GM18873 (cell line): Measurements from ENCODE around the gene TFDP1.

Experiments used
- ATAC-seq: cut with Tn5 transposase; IDR thresholded peaks from one replicate; pipeline ENCODE4 v1.9.1; 2021; ENCODE audit warnings: mild to moderate bottlenecking, moderate library complexity, moderate number of reproducible peaks; ENCODE audit not compliant: unreplicated experiment, low FRiP score

The TFDP1 gene

DNA sequence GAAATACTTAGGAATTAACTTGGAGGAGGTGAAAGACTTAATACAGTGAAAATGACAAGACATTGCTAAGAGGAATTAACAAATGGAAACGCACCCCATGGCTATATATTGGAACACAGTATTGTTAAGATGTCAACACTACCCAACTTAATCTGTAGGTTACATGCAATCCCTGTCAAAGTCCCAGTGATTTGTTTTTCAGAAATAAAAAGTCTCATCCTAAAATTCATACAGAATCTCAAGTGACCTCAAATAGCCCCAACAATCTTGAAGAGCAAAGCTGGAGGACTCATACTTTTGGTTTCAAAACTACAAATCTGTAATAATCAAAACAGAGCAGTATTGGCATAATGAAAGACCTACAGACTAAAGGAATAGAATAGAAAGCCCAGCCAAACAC, 60.2 kb downstream of the TFDP1 start:
- ATAC-seq = no peak

- ATAC-seq = no peak
Observed at GRCh38 chr13:113645329-113645728, 60.8 kb downstream of the TFDP1 start.

GRCh38 chr13:113646376-113646775, 61.8 kb downstream of the TFDP1 start:
- ATAC-seq = no peak

DNA sequence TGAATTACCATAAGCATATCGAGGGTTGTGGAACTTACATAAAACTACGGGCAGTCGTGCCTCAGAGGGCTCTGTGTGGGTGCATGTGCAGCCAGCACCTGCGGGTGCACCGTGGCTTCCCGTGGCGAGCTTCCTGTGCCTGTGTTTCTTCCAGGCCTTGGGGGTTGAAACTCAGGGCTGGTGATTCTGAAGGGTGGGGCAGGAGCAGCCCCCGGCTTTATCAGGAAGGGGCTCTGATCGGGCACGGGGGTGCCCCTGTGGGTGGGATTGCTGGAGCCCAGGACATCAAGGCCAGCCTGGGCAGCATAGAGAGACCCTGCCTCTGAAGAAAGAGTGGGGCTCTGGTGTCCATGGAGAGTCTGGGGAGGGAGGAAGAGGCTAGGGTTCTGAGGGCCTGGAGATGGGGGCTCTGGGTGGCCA, 62.4 kb downstream of the TFDP1 start:
- no peak for ATAC-seq

- no peak for ATAC-seq
Observed at GRCh38 chr13:113647351-113648215, 63.0 kb downstream of the TFDP1 start.

DNA sequence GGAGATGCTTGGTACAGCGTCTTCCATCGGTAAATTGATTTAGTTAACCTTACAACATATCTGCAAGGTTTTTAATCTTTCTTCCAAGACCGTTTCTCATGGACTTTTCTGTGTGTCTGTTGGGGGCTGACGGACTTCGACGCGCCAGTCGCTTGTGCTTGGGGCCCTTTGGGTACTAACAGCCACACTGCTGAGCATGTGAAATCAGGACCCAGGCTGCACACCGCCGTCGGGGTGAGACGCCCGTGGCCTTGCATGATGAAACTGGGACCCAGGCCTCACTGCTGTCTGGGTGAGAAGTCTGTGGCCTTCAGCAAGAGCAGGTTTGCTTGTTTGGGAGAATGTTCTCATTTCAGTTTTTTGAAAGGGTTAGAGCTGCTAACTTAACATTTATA, 63.7 kb downstream of the TFDP1 start:
- no peak for ATAC-seq

DNA sequence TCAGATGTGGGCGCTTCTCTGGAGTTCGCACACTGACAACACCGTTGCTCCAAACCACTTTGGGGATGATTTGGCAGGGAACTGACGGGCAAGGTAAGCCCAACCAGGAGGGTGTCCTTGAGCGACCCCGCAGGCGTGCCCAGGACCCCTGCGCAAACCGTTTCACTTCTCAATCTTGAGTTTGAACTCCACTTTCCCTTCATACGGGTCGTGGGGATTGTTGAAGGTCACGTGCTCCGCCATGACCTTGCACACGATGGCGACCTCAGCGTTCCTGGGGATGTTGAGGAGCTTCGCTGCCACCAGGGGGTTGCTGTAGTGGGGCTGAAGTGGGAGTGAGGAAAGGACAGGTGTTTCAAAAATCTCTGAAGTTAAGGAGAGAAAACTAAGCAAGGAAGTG, 64.7 kb downstream of the TFDP1 start:
- no peak for ATAC-seq

DNA sequence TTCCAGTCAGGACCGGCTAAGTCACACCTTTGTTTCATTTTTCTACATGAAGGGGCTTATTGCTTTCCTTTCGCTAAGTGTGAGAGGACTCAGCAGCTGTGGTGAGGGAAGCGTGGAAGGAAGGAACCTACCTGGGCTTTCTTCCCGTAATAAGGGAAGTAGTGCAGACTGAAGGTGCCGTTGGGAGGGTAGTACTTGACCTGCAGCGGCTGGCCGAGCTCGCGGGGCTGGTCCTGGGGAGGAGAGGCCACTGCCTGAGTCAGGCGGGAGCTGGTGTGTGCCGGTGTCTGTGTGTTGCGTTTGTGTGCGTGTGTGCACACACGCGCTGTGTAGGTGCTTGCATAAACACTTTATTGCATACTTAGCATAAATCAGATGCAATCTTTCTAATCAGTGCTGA, 65.7 kb downstream of the TFDP1 start:
- no peak for ATAC-seq

DNA sequence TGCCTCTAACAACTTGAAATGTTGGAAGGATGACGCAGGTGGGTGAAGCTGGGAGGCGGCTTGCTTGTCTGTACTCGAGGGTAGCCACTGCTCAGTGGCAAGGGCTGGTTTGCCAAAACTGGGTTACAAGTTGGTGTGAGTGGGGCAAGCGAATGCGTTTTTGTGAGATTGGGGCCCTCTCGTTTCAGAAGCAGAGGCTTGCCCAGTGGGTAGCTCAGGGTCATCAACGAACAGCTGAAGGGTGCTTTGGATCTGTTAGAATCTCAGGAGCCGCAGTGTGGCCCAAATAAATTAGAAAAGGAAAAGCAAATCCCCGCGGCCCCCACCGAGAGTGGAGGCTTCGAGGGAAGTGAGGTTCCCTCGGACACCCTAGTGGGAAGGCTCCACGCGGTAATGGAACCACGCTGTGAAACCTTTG, 66.2 kb downstream of the TFDP1 start:
- ATAC-seq = no peak

DNA sequence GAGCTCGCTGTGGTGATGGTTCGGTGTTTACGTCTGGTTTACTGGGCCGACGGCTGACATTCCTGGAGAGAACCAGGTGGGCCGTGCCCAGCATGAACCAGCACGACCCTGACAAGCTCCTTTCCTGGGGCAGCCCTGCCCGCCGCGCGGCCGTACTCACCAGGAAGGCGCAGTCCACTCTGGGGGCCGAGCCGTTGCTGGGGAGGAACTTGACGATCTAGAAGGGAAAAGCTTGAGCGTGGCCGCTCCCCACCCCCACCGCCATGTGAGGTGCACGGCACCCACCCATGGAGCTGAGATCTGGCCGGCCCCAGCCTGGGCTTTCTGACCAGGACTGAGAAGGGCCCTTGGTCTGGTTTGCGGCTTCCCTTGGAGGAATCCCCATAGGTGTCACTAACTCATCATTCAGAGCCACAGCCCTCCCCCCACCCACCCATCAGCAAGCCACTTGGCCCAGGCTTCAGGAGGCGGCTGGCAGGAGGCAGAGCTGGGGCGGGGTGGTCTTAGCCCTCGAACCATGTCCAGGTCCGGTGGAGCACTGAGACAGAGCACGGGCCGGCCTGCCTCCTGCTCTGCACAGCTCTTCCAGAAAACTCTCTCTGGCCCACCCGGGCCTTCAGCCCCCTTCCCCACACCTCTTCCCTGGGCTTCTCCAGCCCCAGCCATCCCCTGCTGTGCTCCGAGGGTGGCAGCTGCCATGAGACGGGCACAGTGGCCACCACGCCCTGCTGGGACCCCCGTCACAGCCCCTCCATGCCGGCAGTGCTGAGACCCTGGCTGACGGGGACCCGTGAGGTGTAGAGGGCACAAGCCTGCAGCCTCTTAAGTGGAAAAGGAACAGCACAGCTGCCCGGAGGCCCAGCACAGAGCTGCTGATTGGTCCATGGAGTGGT, 67.2 kb downstream of the TFDP1 start:
- ATAC-seq = no peak

- no peak for ATAC-seq
Observed at GRCh38 chr13:113652404-113653263, 68.1 kb downstream of the TFDP1 start.

DNA sequence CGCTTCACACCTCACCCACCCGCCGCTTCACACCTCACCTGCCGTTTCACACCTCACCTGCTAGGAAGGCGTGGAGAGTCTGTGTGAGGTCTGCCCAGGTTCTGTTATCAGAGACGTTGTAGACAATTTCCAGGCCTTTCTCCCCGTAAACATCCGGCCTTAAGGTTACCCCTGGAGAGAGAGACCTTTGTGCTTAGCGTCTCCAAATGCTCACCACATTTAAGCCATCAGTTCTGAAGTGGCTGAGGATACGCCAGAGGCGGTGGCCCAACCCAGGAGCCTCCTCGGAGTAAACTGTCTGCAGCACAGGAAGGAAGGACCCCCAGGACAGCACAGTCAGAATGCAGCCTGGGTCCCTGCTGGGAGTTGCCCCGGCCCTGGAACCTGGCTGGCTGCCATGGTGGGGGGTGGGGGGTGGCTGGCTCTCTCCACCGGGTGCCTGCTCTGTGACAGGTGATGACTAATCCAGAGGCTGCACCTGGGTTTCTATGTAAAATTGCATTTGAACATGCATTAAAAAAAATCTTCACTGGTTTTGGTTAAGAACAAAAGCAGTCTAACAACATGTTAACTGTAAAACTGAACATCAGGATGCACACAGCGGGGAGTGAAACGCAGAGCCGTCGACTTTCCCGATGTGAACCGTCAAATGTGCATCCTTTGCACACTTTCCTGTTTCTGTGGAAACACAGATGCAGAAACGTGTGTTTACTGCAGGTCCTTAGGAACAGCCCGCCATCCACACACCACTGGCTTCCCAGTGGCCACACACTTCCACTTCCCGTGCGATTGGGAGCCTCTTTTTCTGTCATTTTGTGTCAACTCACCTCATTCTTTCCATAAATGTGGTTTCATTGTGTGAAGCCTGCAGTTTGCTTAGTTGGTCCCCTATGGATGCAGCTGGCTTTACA, 69.0 kb downstream of the TFDP1 start:
- no peak for ATAC-seq

DNA sequence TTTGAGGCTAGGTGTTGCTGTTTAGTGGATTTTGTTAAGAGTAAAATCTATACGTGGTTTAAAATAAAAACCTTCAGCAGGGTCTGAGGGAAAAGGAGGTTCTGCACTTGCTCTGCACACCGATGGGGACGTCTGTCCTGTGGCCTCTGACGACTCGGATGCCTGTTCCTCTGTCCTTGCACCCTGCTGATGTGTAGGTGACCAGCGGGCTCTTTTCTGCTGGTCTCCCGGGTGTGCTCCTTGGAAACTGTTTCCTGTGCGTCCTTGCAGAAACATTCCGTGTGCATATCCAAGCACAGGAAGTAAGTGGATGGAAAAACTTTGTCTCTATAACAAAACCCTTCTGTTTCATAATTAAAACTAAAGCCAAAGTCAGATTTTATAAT, 69.6 kb downstream of the TFDP1 start:
- ATAC-seq = no peak

DNA sequence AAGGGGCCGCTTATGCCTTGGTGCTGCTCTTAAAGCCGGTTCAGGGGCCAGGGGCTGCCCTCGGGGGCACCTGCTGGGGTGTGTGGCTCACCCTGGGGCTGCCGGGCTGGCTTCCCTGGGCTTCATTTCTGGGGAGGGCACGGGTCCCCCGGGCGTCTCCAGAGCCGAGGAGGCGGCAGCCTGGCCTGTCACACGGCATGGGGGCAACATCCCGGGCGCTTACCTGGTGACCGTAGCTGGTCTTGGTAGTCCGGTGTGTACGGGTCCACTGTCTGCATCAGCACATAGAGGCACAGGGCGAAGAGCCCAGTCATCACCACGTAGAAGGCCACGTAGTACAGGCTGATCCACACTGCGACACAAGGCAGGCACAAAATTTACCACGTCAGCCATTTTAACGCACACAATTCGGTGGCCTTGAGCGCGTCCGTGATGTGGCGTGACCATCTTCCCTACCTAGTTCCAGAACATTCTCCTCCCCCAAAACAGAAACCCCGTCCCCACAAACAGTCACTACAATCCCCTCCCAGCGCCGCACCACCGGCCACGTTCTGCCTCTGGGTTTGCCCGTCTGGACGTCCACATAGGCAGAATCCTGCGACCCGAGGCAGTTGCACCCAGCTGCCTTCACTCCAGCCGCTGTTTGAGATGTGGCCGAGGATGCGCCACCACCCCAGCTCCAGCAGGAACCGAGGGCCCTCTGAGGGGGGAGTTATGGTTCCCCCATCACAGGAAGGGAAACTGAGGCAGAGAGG, 70.2 kb downstream of the TFDP1 start:
- ATAC-seq = no peak

- ATAC-seq = no peak
Observed at GRCh38 chr13:113655346-113656002, 70.9 kb downstream of the TFDP1 start.

DNA sequence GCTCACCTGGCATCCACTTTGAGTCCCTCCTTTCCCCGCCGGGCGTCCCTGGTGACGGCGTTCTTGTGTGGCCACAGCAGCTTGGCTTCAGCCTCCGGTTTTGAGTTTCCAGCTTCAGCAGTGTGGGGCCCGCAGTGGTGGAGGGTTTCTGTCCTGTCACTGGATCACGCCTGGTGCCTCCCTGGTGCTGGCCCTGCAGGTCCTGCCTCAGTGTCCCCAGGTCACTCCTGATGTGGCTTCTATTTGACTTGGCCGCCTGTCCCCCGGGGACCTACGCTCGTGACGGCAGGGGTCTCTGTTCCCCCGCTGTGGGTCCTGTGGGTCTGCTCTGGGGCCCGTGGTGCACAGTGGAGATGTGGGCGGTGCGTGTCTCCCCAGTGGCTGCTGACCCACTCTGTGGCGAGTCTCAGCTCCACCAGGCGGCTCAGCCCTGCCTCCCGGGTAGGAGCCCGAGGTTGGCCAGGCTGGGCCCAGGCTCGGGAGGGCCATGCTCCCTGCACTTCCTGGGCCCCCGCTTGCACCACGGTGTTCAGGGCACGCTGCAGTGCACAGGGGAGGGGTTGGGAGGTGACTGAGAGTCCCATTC, 71.5 kb downstream of the TFDP1 start:
- ATAC-seq = no peak

DNA sequence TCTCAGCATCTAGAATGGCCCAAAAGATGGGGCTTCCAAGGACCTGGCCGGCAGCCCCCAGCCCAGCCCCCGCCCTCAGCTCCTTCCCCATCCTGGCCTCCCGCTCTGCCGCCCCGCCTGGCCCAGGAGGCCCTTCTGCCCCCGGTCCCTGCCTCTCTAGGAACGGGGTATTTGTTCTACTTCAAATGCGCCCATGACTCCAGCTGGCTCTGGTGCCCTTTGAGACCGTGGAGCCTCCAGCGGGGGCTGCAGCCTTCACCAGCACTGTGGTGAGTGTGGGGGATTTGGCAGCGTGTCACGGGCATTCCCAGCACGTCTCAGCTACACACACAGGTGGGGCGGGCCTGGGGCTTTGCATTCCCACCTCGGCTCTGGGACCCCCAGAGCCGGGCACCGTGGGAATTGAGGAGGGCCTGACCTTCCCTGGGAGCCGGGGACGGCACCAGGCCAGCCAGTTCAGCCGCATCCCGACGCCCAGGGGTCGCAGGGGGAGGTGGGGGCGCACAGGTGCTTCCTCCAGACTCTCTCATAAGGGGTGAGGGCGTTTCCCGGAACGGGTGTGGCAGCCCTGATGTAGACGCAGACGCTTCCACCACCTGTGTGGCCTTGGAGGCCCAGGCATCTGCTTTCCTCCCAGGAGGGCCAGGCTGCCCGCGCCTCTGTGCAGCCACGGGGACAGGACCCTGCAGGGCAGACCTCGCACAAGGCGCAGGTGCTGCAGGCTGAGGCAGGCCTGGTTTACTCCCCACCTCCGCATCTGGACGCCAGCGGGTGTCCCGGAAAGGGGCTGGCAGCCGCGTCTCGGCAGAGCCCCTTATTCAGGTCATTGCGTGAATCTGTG, 72.5 kb downstream of the TFDP1 start:
- ATAC-seq = no peak
